Measurements from ENCODE around the gene SHQ1. TPM values are rescaled to one million over a fixed set of nuclear protein-coding genes. Genes with fewer than 3 reads are reported as not detected.

The SHQ1 gene
- total and polyA plus RNA-seq, 12 donors, result 7.2 to 26.4 (median 15.1) TPM

- Histone ChIP-seq H3K9me3 (replicated peaks in 1 of 3) (no peaks in the 10 kb centered on the region), H3K27me3 (no peaks in the 10 kb centered on the region), H3K27ac (no peak overlapping the region), H3K4me1 (replicated peaks in 1 of 2) (no peaks in the 10 kb centered on the region), H3K36me3 (replicated peaks in 1 of 2) (no peaks in the 10 kb centered on the region), H3K4me3 (no peak overlapping the region)
- intact Hi-C loops (cut with DNase I), result no loop called here
- TF ChIP-seq CTCF (IDR thresholded peaks at IDR 0.05) (no peak), POLR2A (IDR thresholded peaks at IDR 0.05) (no peak)
- WGBS, 4 donors, result 92 to 95% (median 95%) methylated on average over 6 of the region's 6 CpGs
- DNase-seq, result no peak
These were observed 37.4 kb downstream of the SHQ1 start for GRCh38 chr3:72810659-72811434.

- H3K27me3 ChIP-seq, result no peaks in the 10 kb centered on the region
- TF ChIP-seq POLR2A (IDR thresholded peaks at IDR 0.05), result no peak
- no peak for TF ChIP-seq CTCF (IDR thresholded peaks at IDR 0.05)
- no peaks in the 10 kb centered on the region for H3K9me3 ChIP-seq (replicated peaks in 1 of 3)
- H3K4me1 ChIP-seq (replicated peaks in 1 of 2), result no peaks in the 10 kb centered on the region
- no peaks in the 10 kb centered on the region for H3K36me3 ChIP-seq (replicated peaks in 1 of 2)
- intact Hi-C loops (cut with DNase I), result no loop called here
- no peak overlapping the region for H3K27ac ChIP-seq
- DNase-seq, result no peak
- no peak overlapping the region for H3K4me3 ChIP-seq
These were observed 38.2 kb downstream of the SHQ1 start for GRCh38 chr3:72810063-72810462.

- no peaks in the 10 kb centered on the region for H3K9me3 ChIP-seq (replicated peaks in 1 of 3)
- peaks cover 0 to 12% of the 10 kb centered on the region in 2 donors for H3K4me1 ChIP-seq (replicated peaks in 1 of 2)
- no peaks in the 10 kb centered on the region for H3K36me3 ChIP-seq (replicated peaks in 1 of 2)
- 85 to 89% (median 87%) methylated on average over 5 of the region's 5 CpGs for WGBS, 4 donors
- no peaks in the 10 kb centered on the region for H3K27me3 ChIP-seq
- H3K4me3 ChIP-seq, result no peak overlapping the region
- no peak for DNase-seq
- TF ChIP-seq POLR2A (IDR thresholded peaks at IDR 0.05) (no peak), CTCF (IDR thresholded peaks at IDR 0.05) (no peak)
- intact Hi-C loops (cut with DNase I), result no loop called here
- H3K27ac ChIP-seq, result no peak overlapping the region
These were observed 43.9 kb downstream of the SHQ1 start for GRCh38 chr3:72804361-72804760.

- TF ChIP-seq CTCF (IDR thresholded peaks at IDR 0.05) (no peak), POLR2A (IDR thresholded peaks at IDR 0.05) (no peak)
- intact Hi-C loops (cut with DNase I), result no loop called here
- Histone ChIP-seq H3K36me3 (replicated peaks in 1 of 2) (no peaks in the 10 kb centered on the region), H3K4me1 (replicated peaks in 1 of 2) (peaks cover 0 to 12% of the 10 kb centered on the region in 2 donors), H3K9me3 (replicated peaks in 1 of 3) (no peaks in the 10 kb centered on the region), H3K27ac (no peak overlapping the region), H3K27me3 (no peaks in the 10 kb centered on the region), H3K4me3 (no peak overlapping the region)
- DNase-seq, result no peak
- WGBS, 4 donors, result 91 to 96% (median 94%) methylated on average over 3 of the region's 3 CpGs
These were observed 44.7 kb downstream of the SHQ1 start for GRCh38 chr3:72803573-72803972.
